SK-N-MC (cell line): ENCODE measurements around the gene ABCD1.

Experiments
- DNase-seq: peaks from one replicate; pipeline ENCODE4 v3.0.0-alpha.2; 2011; ENCODE audit warnings: low read depth, low spot score
- H3K27ac ChIP-seq: fragments of 200-600 bp; sonication (generic); 2 replicates; pipeline ENCODE4 v1.5.1; 2016; ENCODE audit warnings: mixed run types
- H3K36me3 ChIP-seq: fragments of 200-600 bp; sonication (generic); 2 replicates; pipeline ENCODE4 v1.6.1; 2017; ENCODE audit warnings: antibody characterized with exemption, low read length, mixed read lengths; ENCODE audit not compliant: insufficient read depth
- H3K4me3 ChIP-seq: fragments of 200-600 bp; sonication (generic); 2 replicates; pipeline ENCODE4 v1.5.1; 2016
- H3K9ac ChIP-seq: fragments of 200-600 bp; sonication (generic); 2 replicates; pipeline ENCODE4 v1.8.0; 2017; ENCODE audit warnings: mixed run types, mixed read lengths; ENCODE audit not compliant: insufficient read length
- H3K9me3 ChIP-seq: fragments of 200-600 bp; sonication (generic); 2 replicates; pipeline ENCODE4 v1.6.1; 2017; ENCODE audit warnings: low read depth, mild to moderate bottlenecking, antibody characterized with exemption, low read length, moderate library complexity, mixed read lengths
- EZH2 ChIP-seq: fragments of 200-600 bp; sonication (generic); IDR thresholded peaks from one replicate; pipeline ENCODE4 v1.6.1; 2017; ENCODE audit warnings: antibody characterized with exemption
- FOXP2 ChIP-seq: optimal IDR thresholded peaks from 2 replicates; pipeline ENCODE3; 2011; ENCODE audit warnings: mild to moderate bottlenecking, moderate library complexity; ENCODE audit not compliant: insufficient read depth; ENCODE audit errors: extremely low read length, control extremely low read depth
- POLR2AphosphoS5 ChIP-seq: IDR thresholded peaks from 2 replicates; pipeline ENCODE4 v1.6.1; 2012; ENCODE audit warnings: mild to moderate bottlenecking, low read depth, low read length, borderline replicate concordance

ABCD1 gene

GRCh38 chrX:153786669-153787068 lies 62.0 kb downstream of the ABCD1 start:
- Histone ChIP-seq H3K9ac (no peak overlapping the region), H3K4me3 (no peak overlapping the region), H3K36me3 (no peaks in the 10 kb centered on the region; the same call in 1 of the 2 replicates), H3K27ac (no peak overlapping the region), H3K9me3 (no peaks in the 10 kb centered on the region)
- DNase-seq = no peak
- TF ChIP-seq EZH2 (no peak), POLR2AphosphoS5 (no peak), FOXP2 (no peak)

GRCh38 chrX:153789654-153790053 lies 65.0 kb downstream of the ABCD1 start:
- Histone ChIP-seq H3K9ac (no peak overlapping the region), H3K36me3 (no peaks in the 10 kb centered on the region; the same call in 1 of the 2 replicates), H3K9me3 (no peaks in the 10 kb centered on the region), H3K4me3 (no peak overlapping the region), H3K27ac (no peak overlapping the region)
- no peak for DNase-seq
- TF ChIP-seq EZH2 = no peak
- TF ChIP-seq POLR2AphosphoS5 = no peak
- TF ChIP-seq FOXP2 = no peak

- H3K9ac ChIP-seq = no peak overlapping the region
- H3K9me3 ChIP-seq = no peaks in the 10 kb centered on the region
- TF ChIP-seq FOXP2 (no peak), EZH2 (no peak), POLR2AphosphoS5 (no peak)
- H3K4me3 ChIP-seq = no peak overlapping the region
- H3K27ac ChIP-seq = no peak overlapping the region
- no peak for DNase-seq
- H3K36me3 ChIP-seq = no peaks in the 10 kb centered on the region; the same call in 1 of the 2 replicates
These were observed 66.6 kb downstream of the ABCD1 start for GRCh38 chrX:153791104-153791852.

GRCh38 chrX:153792368-153792767 lies 67.7 kb downstream of the ABCD1 start:
- no peak for DNase-seq
- H3K9ac ChIP-seq = no peak overlapping the region
- TF ChIP-seq POLR2AphosphoS5 (no peak), EZH2 (no peak), FOXP2 (no peak)
- H3K27ac ChIP-seq = no peak overlapping the region
- no peaks in the 10 kb centered on the region for H3K9me3 ChIP-seq
- no peak overlapping the region for H3K4me3 ChIP-seq
- H3K36me3 ChIP-seq = no peaks in the 10 kb centered on the region; the same call in 1 of the 2 replicates

GRCh38 chrX:153793291-153793690 lies 68.6 kb downstream of the ABCD1 start:
- no peak overlapping the region for H3K27ac ChIP-seq
- H3K9ac ChIP-seq = peak overlapping the region; percentile 89
- H3K36me3 ChIP-seq = no peaks in the 10 kb centered on the region; the same call in 1 of the 2 replicates
- peak overlapping the region; percentile 85 for H3K4me3 ChIP-seq
- TF ChIP-seq EZH2 (no peak), POLR2AphosphoS5 (no peak), FOXP2 (no peak)
- DNase-seq = no peak
- no peaks in the 10 kb centered on the region for H3K9me3 ChIP-seq
